CD4-positive, alpha-beta T cell treated with Interleukin-10 for 1 hour (primary cell): ENCODE results near the gene ATF6.

ENCODE experiments used
- DNase-seq: peaks from one replicate; pipeline ENCODE4 v3.0.0-alpha.2; 2020

ATF6 gene

DNA sequence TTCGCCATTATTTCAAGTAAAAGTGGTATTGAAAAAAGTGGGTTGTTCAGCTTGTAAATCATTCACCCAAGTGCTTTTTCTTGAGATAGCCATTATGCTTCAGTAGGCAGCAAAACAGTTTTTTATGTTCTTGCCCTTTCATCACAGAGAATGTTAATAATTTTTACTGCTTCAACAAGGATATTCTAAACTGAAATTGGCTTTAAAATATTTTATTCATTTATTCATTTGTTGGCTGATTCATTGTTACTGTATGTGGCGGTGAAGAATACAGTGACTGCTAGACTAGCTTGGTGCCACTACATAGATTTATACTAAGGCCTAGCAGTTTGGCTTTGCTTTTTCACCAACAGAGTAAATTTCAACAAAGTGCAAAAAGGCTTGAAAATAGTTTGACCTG, 136.1 kb downstream of the ATF6 start:
- no peak for DNase-seq

DNA sequence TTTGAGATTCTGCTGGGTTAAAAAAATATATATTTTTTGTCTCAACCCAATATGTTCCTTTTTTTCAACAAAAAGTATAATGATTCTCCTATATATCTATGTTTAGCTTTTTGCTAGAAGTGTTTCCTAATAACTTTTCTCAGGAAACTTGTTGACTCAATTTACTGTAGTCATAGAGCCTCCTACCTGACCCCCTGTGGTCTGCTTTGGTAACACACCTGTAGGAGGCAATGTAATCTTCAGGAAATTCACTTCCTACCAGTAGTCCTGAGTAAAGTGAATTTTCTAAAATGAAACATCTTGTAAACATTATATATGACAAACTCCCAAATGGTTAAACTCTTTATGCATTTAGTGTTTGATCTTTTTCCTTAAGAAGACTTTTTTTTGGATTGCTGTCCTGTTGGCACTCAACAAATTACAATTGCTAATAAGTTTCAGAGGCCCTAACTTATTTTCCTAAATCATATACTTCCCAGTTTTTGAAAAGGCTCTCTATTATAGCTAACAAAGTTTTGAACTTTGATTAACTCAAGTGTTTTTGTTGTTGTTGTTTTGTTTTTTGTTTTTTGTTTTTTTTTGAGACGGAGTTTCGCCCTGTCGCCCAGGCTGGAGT, 139.3 kb downstream of the ATF6 start:
- DNase-seq, result peak; percentile 34

DNA sequence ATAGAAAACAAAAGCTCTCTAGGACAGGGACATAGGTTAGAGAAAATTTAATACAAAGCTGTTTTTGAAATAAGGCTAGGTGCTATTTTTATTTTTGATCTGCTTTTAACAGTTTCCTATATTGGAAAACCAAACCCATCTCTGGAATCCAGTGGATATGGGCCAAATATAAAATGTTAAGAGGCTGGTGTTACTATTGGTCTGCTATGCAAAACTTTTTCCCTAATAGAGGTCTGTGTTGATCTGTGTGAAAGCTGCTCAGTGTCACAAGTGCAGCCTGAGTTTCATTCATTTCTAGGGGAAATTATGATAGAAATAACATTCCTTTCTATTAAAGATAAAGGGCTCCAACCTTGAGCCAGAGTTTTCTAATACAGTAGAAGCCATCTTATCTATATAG, 141.1 kb downstream of the ATF6 start:
- no peak for DNase-seq

DNA sequence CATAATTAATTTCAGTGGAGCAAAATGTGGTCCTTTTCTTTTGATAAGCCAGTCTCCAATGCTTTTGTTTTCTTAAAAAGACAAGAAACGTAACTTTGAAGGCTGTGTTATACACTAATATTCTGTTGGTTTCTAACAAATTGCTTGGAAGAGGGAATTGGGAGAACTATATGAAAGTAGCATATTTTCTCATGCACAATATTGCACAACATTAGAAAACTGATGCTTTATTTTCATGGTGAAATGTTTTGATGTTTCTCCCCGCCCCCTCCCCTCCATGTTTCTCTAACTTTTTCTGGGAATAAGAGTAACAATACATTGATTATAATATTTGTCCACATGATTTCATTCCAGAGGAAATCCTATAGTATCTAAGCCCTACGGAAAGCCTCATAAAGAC, 142.1 kb downstream of the ATF6 start:
- no peak for DNase-seq

GRCh38 chr1:161910604-161911003, 144.5 kb downstream of the ATF6 start:
- DNase-seq, result no peak

GRCh38 chr1:161913482-161914140, 147.5 kb downstream of the ATF6 start:
- no peak for DNase-seq

DNA sequence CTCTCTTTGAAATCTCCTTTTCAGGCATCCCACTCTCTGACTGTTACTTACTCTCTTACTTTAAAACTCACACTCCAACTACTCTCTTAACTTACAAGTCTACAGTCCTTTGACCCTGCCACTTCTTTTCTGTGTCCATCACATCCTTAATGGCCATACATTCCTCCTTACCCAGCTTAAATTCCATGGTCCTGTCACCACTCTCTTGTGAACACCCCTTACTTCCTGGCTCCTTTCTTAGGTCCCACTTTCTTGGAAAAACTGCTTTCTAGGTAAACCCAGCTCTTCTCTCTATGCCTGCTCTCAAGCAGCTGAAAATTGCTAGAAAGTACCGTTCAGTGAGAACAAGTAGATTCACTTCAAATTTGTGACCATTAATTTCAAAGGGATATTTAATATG, 148.5 kb downstream of the ATF6 start:
- no peak for DNase-seq

DNA sequence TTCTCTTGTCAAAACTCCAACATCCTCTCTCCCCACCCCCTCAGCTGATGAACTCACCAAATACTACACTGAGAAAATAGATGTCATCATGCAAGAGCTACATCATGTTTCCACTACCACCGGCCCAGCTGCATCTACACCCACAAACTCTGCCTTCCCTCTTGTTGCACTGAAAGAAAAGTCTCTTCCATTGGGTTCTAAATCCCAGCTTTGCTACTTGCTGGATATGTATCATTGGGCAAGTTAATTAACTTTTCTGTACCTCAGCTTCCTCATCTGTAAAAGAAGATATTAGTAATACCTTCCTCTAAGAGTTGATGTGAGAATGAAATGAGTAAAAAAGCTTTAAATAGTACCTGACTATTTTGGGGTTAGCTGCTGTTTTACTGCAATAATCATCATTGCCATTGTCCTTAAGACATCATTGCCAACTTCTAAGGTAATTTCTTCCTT, 149.0 kb downstream of the ATF6 start:
- DNase-seq, result no peak

DNA sequence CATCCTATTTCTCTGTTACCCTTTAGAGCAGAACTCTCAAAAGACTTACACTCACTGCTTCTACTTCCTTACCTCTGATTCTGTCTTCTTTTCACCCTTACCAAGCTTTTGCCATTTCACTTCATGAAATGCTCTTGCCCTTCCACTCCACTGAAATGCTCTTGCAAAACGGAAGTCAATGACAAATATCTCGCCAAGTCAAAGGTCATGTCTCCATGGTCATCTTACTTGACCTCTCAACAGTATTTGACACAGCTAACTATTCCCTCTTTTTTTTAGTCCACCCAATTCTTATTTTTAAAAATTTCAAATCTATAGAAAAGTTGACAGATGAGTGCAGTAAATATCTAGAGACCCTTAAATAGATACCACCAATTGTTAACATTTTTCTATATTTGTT, 149.9 kb downstream of the ATF6 start:
- DNase-seq, result no peak

- DNase-seq, result no peak
Measured at GRCh38 chr1:161919229-161919628, 153.1 kb downstream of the ATF6 start.

GRCh38 chr1:161921491-161921890, 155.4 kb downstream of the ATF6 start:
- no peak for DNase-seq

GRCh38 chr1:161921990-161922389, 155.9 kb downstream of the ATF6 start:
- DNase-seq, result no peak

GRCh38 chr1:161928056-161928455, 161.9 kb downstream of the ATF6 start:
- DNase-seq, result no peak

DNA sequence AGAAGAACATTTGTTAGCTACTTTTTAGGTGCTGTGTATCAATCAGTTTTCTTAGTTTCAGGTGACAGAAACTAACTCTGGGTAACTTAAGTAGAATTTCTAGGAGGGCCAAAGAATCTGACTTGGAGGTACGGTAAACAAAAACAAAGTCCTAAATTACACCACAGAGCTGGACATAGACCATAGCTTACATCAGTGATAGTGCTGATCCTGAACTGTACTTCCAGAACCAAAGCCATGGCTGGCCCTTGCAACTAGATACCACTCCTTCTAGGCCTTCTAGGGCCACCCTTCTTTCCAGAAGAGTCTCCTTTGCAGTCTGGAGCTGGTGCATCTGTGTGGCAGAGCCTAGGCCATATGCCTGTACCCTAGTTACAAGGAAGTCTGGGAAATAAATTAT, 163.0 kb downstream of the ATF6 start:
- no peak for DNase-seq

DNA sequence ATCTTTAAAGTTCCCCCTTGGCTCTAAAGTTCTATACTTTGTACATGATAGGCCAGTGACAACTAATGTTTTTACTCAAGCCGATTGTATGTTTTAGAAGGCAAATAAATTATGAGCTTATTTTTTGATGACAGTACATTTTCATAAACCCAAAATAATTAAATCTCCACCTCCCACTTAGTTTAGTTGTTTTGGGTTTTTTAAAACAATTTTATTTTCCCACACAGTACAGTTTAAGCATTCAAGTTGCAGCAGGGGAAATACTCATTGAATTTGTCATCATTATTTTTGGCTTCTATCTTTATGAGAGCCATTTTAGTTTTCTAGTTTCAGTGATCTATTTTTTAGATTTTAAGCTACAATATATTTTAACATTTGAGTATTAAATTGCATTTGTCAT, 163.9 kb downstream of the ATF6 start:
- DNase-seq, result no peak

- no peak for DNase-seq
Measured at GRCh38 chr1:161932668-161933067, 166.5 kb downstream of the ATF6 start.

DNA sequence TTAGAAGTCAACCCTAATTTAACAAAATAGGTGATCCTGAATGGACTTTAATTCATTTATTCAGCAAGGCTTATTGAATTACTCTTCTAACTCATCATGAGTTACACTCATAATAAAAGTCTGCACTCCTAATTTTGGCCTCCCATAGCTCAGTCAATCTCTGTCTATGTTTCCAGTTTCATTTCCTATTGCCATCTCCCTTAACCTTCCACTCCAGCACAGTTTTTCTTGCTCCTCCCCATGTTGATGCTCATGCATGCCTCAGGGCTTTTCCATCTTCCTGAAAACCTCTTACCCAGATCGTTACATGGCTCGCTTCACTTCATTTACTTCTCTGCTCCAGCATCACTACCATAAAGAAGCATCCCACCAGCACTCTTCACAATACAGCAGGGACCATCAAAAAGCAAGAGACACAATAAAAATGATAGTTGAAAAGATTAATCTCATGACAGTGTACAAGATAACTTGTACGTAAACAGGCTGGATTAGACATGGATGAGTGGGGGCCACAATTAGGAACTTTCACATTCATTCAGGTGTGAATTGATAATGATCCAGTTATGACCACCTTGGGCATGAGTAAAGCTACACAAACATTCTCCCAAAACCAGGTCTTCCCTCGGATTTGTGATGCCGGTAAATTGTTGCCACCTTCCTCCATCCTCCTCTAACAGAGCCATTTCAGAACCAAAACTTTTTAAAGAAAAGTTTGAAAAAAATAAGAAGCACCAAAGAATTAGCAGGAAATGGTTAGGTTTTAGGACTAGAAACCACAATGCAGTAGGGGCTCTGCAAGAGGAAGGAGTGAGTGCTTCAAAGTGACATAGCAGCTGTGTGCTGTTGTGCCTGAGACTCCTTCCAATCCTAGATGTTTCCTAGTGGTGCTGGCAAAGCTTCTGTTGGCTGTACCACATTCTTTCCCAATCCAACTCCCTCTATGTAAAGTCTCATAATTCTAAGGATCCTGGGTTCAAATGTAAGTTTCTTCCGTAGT, 167.8 kb downstream of the ATF6 start:
- DNase-seq, result peak; percentile 37

GRCh38 chr1:161935264-161935663, 169.1 kb downstream of the ATF6 start:
- DNase-seq, result no peak

- no peak for DNase-seq
Measured at GRCh38 chr1:161936786-161937185, 170.7 kb downstream of the ATF6 start.

DNA sequence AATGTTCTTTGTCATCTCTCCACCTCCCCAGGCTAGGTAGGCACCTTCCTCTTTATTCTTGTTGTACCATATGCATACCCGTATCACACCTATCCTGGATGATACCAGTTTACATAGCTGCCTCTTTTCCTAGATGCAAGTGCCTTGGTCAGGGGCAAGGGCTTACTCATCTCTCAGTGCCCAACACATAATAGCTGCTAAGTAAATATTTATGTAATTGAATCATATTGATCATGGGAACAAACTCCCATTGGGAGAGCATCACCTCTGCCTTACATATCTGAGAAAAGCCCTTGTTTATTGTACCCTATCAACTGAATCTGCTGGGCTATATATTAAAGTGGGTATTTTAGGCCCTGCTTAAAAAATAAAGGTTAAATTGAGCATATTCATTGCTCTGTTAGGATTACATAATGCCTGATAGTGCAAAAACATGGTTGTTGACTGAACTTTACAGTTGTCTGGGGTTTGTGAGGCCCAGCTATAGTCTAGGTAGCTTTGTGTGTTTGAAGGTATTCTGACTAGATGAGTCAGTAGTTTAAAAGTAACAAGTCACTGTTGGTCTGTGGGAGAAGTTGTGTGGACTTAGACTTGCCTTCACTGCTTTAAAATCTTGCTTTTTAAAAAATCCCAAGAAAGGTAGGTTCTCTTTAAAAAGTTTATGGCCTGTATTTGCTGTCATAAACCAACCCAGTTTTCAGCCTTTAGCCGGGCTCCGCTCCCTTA, 174.9 kb downstream of the ATF6 start:
- DNase-seq, result no peak

- DNase-seq, result no peak
Measured at GRCh38 chr1:161941726-161942436, 175.8 kb downstream of the ATF6 start.

DNA sequence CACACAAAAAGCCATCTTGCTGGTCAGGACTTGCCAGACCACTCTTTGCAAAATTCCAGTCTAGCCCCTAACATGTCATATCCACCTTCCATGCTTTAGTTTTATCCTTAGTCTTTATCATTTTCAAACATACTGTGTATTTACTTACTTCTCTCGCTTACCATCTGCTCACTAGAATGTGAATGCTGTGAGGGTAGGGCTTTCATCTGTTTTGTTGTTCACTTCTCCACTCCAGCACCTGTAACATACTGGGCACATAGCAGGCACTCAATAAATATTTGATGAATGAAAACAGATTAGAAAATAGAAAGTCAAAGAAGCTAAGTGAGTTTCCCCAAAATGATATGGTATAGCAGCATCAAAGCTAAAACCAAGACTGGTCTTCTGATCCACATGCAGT, 177.6 kb downstream of the ATF6 start:
- no peak for DNase-seq
